GM12878 (cell line): Measurements from ENCODE around the gene EPHA5. TPM values are rescaled to one million over a fixed set of nuclear protein-coding genes. Genes with fewer than 3 reads are reported as not detected.

Source experiments
- ATAC-seq: fragments of 200-7000 bp; cut with Tn5 transposase; 3 replicates; pipeline ENCODE4 v1.9.1; 2020; ENCODE audit warnings: mild to moderate bottlenecking, moderate library complexity
- Bru-seq: library from RNA; stranded (reverse); fragments of 400-500 nt; gene quantifications from one replicate; lab custom pipeline; 2021; lab: Mats Ljungman, UMichigan
- BruChase-seq, 2 experiments: library from RNA; stranded (reverse); fragments of 400-500 nt; gene quantifications; one replicate each; lab custom pipeline; 2021; lab: Mats Ljungman, UMichigan
- BruUV-seq: library from RNA; stranded (reverse); fragments of 400-500 nt; replicated peaks from 2 replicates; lab custom pipeline; 2021; lab: Mats Ljungman, UMichigan
- CTCF ChIA-PET: fragments of 300-600 bp; sonication (Branson Sonifier 250); formaldehyde crosslinking; extraction: SDS; loops from one replicate; lab custom pipeline; 2021; ENCODE audit warnings: inconsistent platforms; lab: Yijun Ruan, JAX
- POLR2A ChIA-PET: fragments of 350-600 bp; formaldehyde crosslinking; extraction: SDS; loops from one replicate; lab custom pipeline; 2021; ENCODE audit warnings: inconsistent platforms; lab: Charles Lee
- RAD21 ChIA-PET: fragments of 300-600 bp; sonication (Branson Sonifier 250); formaldehyde crosslinking; loops from one replicate; lab custom pipeline; 2023; ENCODE audit warnings: antibody characterized with exemption; ENCODE audit not compliant: unreplicated experiment; lab: Charles Lee
- SMC1A ChIA-PET: fragments of 300-600 bp; sonication (Branson Sonifier 250); formaldehyde crosslinking; loops from one replicate; lab custom pipeline; 2023; ENCODE audit not compliant: unreplicated experiment, uncharacterized antibody; lab: Charles Lee
- DNase-seq: peaks from one replicate; pipeline ENCODE4 v3.0.0-alpha.2; 2011; ENCODE audit warnings: low read depth, low spot score
- FAIRE-seq: peaks from 3 replicates; lab custom pipeline; 2011; peaks lifted over from hg19 to GRCh38; lab: Jason Lieb, UNC
- H2AFZ ChIP-seq: 2 replicates; pipeline ENCODE4 v1.6.0; 2011; ENCODE audit warnings: low read depth, low read length, control low read depth; ENCODE audit not compliant: control insufficient read depth
- H3K27ac ChIP-seq: 2 replicates; pipeline ENCODE4 v1.5.1; 2011; ENCODE audit warnings: control low read depth; ENCODE audit not compliant: control insufficient read depth, insufficient read depth
- H3K27me3 ChIP-seq, 2 experiments: replicated peaks in 1 of 2; 2 replicates each; pipeline versions ENCODE4 v1.6.0 to v1.6.1; 2011; ENCODE audit warnings: low read length in 1 of 2; ENCODE audit not compliant: control insufficient read depth in 2 of 2, insufficient read depth in 2 of 2
- H3K36me3 ChIP-seq, 2 experiments: 2 replicates each; pipeline ENCODE4 v1.5.1; 2011; ENCODE audit warnings: low read length in 1 of 2; ENCODE audit not compliant: control insufficient read depth in 2 of 2, insufficient read depth in 2 of 2
- H3K4me1 ChIP-seq: 2 replicates; pipeline ENCODE4 v1.6.1; 2011; ENCODE audit warnings: mild to moderate bottlenecking, low read length, moderate library complexity, mixed read lengths; ENCODE audit not compliant: control insufficient read depth, insufficient read depth
- H3K4me2 ChIP-seq: 2 replicates; pipeline ENCODE4 v1.6.0; 2011; ENCODE audit warnings: control low read depth; ENCODE audit not compliant: control insufficient read depth, insufficient read depth
- H3K4me3 ChIP-seq: fragments of 200-600 bp; sonication (generic); 2 replicates; pipeline ENCODE4 v1.5.1; 2016
- H3K79me2 ChIP-seq: 2 replicates; pipeline ENCODE4 v1.6.0; 2011; ENCODE audit warnings: low read length; ENCODE audit not compliant: control insufficient read depth, insufficient read depth
- H3K9ac ChIP-seq: 2 replicates; pipeline ENCODE4 v1.8.0; 2011; ENCODE audit warnings: low read length, control low read depth, mixed read lengths; ENCODE audit not compliant: control insufficient read depth, insufficient read depth
- H3K9me3 ChIP-seq: replicated peaks from 3 replicates; pipeline ENCODE4 v1.5.1; 2011; ENCODE audit warnings: mild to moderate bottlenecking, low read length; ENCODE audit not compliant: control insufficient read depth, insufficient read depth
- H4K20me1 ChIP-seq: 2 replicates; pipeline ENCODE4 v1.6.0; 2011; ENCODE audit not compliant: control insufficient read depth, insufficient read depth
- BRCA1 ChIP-seq: IDR thresholded peaks from 2 replicates; pipeline ENCODE4 v1.6.1; 2011; ENCODE audit warnings: low read depth, low read length, improper control_type of control experiment
- CEBPB ChIP-seq, 2 experiments: fragments of 150-350 bp in 1 of 2; IDR thresholded peaks; 2 replicates each; pipeline ENCODE4 v1.6.1; 2012 to 2014; ENCODE audit warnings: low read depth in 2 of 2, low read length in 2 of 2, borderline replicate concordance in 1 of 2, inconsistent platforms in 1 of 2
- DPF2 ChIP-seq: fragments of 450-650 bp; IDR thresholded peaks from 2 replicates; pipeline ENCODE4 v1.6.1; 2017; ENCODE audit warnings: mild to moderate bottlenecking
- FOXM1 ChIP-seq: IDR thresholded peaks from 2 replicates; pipeline ENCODE4 v1.6.1; 2012; ENCODE audit warnings: low read depth, mild to moderate bottlenecking, inconsistent platforms, low read length, moderate library complexity
- HDAC6 ChIP-seq: fragments of 200-600 bp; sonication (generic); IDR thresholded peaks from one replicate; pipeline ENCODE4 v1.8.0; 2017; ENCODE audit warnings: antibody characterized with exemption; ENCODE audit not compliant: unreplicated experiment
- IRF4 ChIP-seq: IDR thresholded peaks from 2 replicates; pipeline ENCODE4 v1.6.1; 2011; ENCODE audit warnings: low read depth, low read length
- MTA3 ChIP-seq: IDR thresholded peaks from 2 replicates; pipeline ENCODE4 v1.6.1; 2012; ENCODE audit warnings: low read length, inconsistent platforms, borderline replicate concordance
- NBN ChIP-seq: fragments of 450-650 bp; IDR thresholded peaks from 2 replicates; pipeline ENCODE4 v1.6.1; 2016
- TBL1XR1 ChIP-seq: IDR thresholded peaks from 2 replicates; pipeline ENCODE4 v1.6.1; 2012; ENCODE audit warnings: low read depth, low read length, improper control_type of control experiment
- ZBED1 ChIP-seq: IDR thresholded peaks from 2 replicates; pipeline ENCODE4 v1.6.1; 2016; ENCODE audit warnings: borderline replicate concordance
- ZNF217 ChIP-seq: fragments of 450-650 bp; IDR thresholded peaks from 2 replicates; pipeline ENCODE4 v1.6.1; 2017; ENCODE audit warnings: antibody characterized with exemption, mild to moderate bottlenecking
- ZNF24 ChIP-seq: fragments of 450-650 bp; IDR thresholded peaks from 2 replicates; pipeline ENCODE4 v1.6.1; 2017; ENCODE audit warnings: antibody characterized with exemption, mild to moderate bottlenecking
- ZNF622 ChIP-seq: fragments of 450-650 bp; IDR thresholded peaks from 2 replicates; pipeline ENCODE4 v1.6.1; 2017; ENCODE audit warnings: mild to moderate bottlenecking, inconsistent platforms
- WGBS: methylation state at CpG from one replicate; pipeline ENCODE4 v1.1.6; 2016; ENCODE audit warnings: low lambda C conversion rate; ENCODE audit not compliant: insufficient replicate concordance, insufficient coverage; ENCODE audit errors: missing lambda C conversion rate; 5-methylcytosine and 5-hydroxymethylcytosine counted together
- in situ Hi-C: fragments of 300-500 bp; cut with MboI; formaldehyde crosslinking; loops from 9 replicates; pipeline ENCODE4 v1.14.3; 2018; ENCODE audit warnings: mixed read lengths
- intact Hi-C: fragments of 100-400 bp; cut with micrococcal nuclease; formaldehyde crosslinking; loops from one replicate; pipeline ENCODE4 v1.14.2; 2022; ENCODE audit not compliant: unreplicated experiment
- long read RNA-seq, 2 experiments: library from polyadenylated mRNA; unstranded; transcript quantifications; one replicate each; pipeline ENCODE4 v2.0.0, GENCODE V29; 2019 to 2020
- polyA minus RNA-seq, 3 experiments: library from RNA; depleted of rRNA, polyadenylated mRNA; stranded (reverse); fragments of >200 nt; gene quantifications; 2 replicates each; pipeline ENCODE4 v1.2.3, GENCODE V29; 2011
- polyA plus RNA-seq, 11 experiments: library from polyadenylated mRNA; depleted of rRNA in 4 of 11; unstranded in 6 of 11; stranded (reverse) in 5 of 11; fragments of >200 nt; fragmentation: Nextera tagmentation in 4 of 11; fragmentation: Illumina TruSeq in 1 of 11; extraction: Ambion mirVana in 4 of 11; extraction: Trizol in 1 of 11; gene quantifications; 1 replicate in 1 of 11; 2 replicates in 10 of 11; pipeline versions ENCODE4 v1.2.1 to v1.2.3, GENCODE V29; 2011 to 2016; ENCODE audit warnings: inconsistent platforms in 2 of 11, missing spikeins in 2 of 11, low read depth in 1 of 11
- total RNA-seq, 4 experiments: library from RNA; depleted of rRNA in 3 of 4; stranded (reverse); fragments of >200 nt in 3 of 4; fragmentation: Illumina TruSeq in 1 of 4; extraction: Trizol in 1 of 4; gene quantifications; 2 replicates each; pipeline versions ENCODE4 v1.2.1 to v1.2.3, GENCODE V29; 2013 to 2021
- TF ChIP-seq, protein P1 (sequence below): fragments of 450-650 bp; IDR thresholded peaks from 2 replicates; pipeline ENCODE4 v1.6.1; 2017; ENCODE audit warnings: mild to moderate bottlenecking, low read depth, inconsistent platforms; ENCODE audit not compliant: poor library complexity, severe bottlenecking

Gene EPHA5
- total RNA-seq (2013; cell fraction: nucleolus; rRNA removed), result not detected in 2 replicates
- total RNA-seq (2014; rRNA removed) (0.05 TPM in 1 of 2 replicates, not detected in the other), total RNA-seq (2014; rRNA removed; fragmentation: Illumina TruSeq; extraction: Trizol) (not detected in 2 replicates), total RNA-seq (2021) (not detected in 2 replicates), polyA plus RNA-seq (2011; rRNA removed) (not detected in 2 replicates), polyA plus RNA-seq (2014; fragmentation: Illumina TruSeq; extraction: Trizol) (not detected in 2 replicates), polyA plus RNA-seq (2014; fragmentation: Nextera tagmentation; extraction: Ambion mirVana) (not detected), polyA plus RNA-seq (2014; rRNA removed) (not detected in 2 replicates), polyA plus RNA-seq (2016; fragmentation: Nextera tagmentation; extraction: Ambion mirVana) (not detected), polyA minus RNA-seq (2011; rRNA and poly(A)+ RNA removed) (not detected in 2 replicates), Bru-seq, nascent RNA (percentile 0 among the genes with signal in this experiment), BruChase-seq, experiment 1, labeled RNA remaining after a 6-hour chase (percentile 0 among the genes with signal in this experiment), BruChase-seq, experiment 2, labeled RNA remaining after a 2-hour chase (percentile 0 among the genes with signal in this experiment)
- polyA plus RNA-seq (2011; ENCODE audit: low read depth), result not detected
- polyA plus RNA-seq (2011; cell fraction: cytosol; rRNA removed), result not detected in 2 replicates
- polyA plus RNA-seq (2011; cell fraction: nucleus; rRNA removed), result not detected in 2 replicates
- not detected in 2 replicates for polyA plus RNA-seq (2012)
- not detected in 2 replicates for polyA minus RNA-seq (2011; cell fraction: cytosol; rRNA and poly(A)+ RNA removed)
- not detected in 2 replicates for polyA minus RNA-seq (2011; cell fraction: nucleus; rRNA and poly(A)+ RNA removed)
- long read RNA-seq, experiment 1, result 0 reads
- long read RNA-seq, experiment 2, partial matches to known transcripts, result 0 of 1 reads
- long read RNA-seq, experiment 2, other reads (novel, unspliced or antisense), result 1 of 1 reads

DNA sequence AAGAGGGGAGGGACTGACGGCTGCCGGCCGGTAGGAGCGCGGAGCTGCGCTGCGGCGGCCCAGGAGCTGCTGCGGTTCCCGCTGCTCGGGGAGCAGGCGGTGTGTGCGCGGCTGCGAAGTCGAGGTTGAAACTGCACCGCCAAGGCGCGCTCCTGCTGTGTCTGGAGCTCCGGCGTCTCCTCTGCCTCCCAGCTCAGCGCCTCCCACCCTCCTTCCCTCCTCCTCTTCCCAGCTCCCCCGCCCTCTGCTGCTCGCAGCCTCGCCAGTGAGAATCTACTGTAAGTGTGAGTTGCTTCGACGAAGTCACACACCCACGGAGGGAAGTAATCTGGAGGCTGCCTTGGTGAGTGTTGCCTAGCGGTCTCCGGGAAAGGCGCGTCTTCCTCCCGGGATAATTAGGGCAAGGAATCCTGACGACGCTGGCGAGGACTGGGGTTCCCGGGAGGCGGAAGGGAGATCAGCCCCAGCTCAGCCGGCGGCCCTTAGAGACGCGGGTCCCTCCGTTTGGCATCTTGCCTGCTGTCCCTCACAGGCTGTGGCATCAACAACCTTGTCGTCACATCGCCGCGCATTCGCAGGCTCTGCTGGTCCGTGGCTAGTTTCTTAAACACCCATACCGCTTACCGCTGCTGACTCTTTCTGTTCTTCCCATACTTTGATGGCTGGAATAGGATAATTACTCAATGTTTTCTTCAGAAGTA is at the start of gene EPHA5:
EPHA5 (minus strand) TSS at position 159 of the 701 bp plus-strand sequence. CDS start 747 bp downstream, outside the sequence.
- no peak for FAIRE-seq
- intact Hi-C loops, result no loop called here

More for the DNA sequence above, at the start of gene EPHA5:
- no peak for TF ChIP-seq NBN
- no peak for TF ChIP-seq TBL1XR1
- no peak for TF ChIP-seq CEBPB (IDR thresholded peaks at IDR 0.05; ENCODE audit: borderline replicate concordance in 1 of 2, low read depth in 2 of 2, low read length in 2 of 2)
- TF ChIP-seq ZBED1, result no peak
- no peak for TF ChIP-seq ZNF24
- TF ChIP-seq BRCA1, result no peak
- no peak for TF ChIP-seq IRF4
- TF ChIP-seq ZNF217, result no peak
- TF ChIP-seq MTA3, result no peak
- TF ChIP-seq, protein P1, sequence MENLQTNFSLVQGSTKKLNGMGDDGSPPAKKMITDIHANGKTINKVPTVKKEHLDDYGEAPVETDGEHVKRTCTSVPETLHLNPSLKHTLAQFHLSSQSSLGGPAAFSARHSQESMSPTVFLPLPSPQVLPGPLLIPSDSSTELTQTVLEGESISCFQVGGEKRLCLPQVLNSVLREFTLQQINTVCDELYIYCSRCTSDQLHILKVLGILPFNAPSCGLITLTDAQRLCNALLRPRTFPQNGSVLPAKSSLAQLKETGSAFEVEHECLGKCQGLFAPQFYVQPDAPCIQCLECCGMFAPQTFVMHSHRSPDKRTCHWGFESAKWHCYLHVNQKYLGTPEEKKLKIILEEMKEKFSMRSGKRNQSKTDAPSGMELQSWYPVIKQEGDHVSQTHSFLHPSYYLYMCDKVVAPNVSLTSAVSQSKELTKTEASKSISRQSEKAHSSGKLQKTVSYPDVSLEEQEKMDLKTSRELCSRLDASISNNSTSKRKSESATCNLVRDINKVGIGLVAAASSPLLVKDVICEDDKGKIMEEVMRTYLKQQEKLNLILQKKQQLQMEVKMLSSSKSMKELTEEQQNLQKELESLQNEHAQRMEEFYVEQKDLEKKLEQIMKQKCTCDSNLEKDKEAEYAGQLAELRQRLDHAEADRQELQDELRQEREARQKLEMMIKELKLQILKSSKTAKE, result no peak
- TF ChIP-seq ZNF622, result no peak
- no peak for TF ChIP-seq DPF2
- TF ChIP-seq HDAC6, result no peak
- TF ChIP-seq FOXM1, result no peak
- no peak within 1 kb of the TSS for H3K9ac ChIP-seq
- in situ Hi-C loops, result no loop called here
- H3K27me3 ChIP-seq, result peaks cover 0 to 9% of the 10 kb centered on the region in 2 experiments; a peak in 2 of 4 replicates
- no peak within 1 kb of the TSS for H3K4me2 ChIP-seq
- H3K36me3 ChIP-seq, result no peaks in the 10 kb centered on the region
- H3K79me2 ChIP-seq, result no peaks in the 10 kb centered on the region
- ChIA-PET CTCF (no interaction called here), RAD21 (no interaction called here), SMC1A (interaction anchor here (1.1 kb wide), 1 partner anchor 12 kb away, joined by 3 read pairs; no protein-coding TSS in a partner anchor), POLR2A (no interaction called here)
- no peaks in the 10 kb centered on the region for H3K4me1 ChIP-seq
- no peak for DNase-seq
- BruUV-seq, result no TSS peak
- H2AFZ ChIP-seq, result no peak within 1 kb of the TSS
- ATAC-seq, result peak; percentile 45; the same call in 2 of the 3 replicates
- no peak within 1 kb of the TSS for H3K4me3 ChIP-seq
- H3K9me3 ChIP-seq, result no peaks in the 10 kb centered on the region
- 51% methylated on average over 44 of the region's 51 CpGs for WGBS
- H3K27ac ChIP-seq, result no peak within 1 kb of the TSS
- no peaks in the 10 kb centered on the region for H4K20me1 ChIP-seq
